ENCODE data around the gene CLDN7.
A peak's percentile ranks its signal among the peaks of the same experiment; 100 is the strongest.
"Not testable (repeated sequence)": the region's sequence is repeated elsewhere in the genome, so short reads cannot be mapped to it uniquely, and the experiment has no call there.

The CLDN7 gene

DNA sequence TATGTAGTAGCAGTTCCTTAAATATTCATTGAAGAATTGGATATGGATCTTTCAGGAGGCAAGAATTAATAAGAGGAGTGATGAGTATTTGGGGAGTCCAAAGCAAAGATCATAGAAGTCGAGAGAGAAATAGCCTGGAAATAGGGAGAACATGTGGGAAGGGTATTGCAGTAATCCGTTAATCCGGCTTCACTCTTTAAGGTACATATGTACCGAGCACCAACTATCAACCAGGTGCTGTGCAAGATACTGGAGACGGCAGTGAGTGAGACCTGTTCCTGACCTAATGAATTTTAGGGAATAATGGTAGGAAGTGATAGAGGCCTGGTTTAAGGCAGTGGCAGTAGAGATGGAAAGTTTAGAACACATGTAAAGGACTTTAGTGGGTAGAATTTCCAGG, 9.2 kb downstream of the CLDN7 start:
- no peak for DNase-seq (ENCODE audit: low read depth, low spot score)

DNA sequence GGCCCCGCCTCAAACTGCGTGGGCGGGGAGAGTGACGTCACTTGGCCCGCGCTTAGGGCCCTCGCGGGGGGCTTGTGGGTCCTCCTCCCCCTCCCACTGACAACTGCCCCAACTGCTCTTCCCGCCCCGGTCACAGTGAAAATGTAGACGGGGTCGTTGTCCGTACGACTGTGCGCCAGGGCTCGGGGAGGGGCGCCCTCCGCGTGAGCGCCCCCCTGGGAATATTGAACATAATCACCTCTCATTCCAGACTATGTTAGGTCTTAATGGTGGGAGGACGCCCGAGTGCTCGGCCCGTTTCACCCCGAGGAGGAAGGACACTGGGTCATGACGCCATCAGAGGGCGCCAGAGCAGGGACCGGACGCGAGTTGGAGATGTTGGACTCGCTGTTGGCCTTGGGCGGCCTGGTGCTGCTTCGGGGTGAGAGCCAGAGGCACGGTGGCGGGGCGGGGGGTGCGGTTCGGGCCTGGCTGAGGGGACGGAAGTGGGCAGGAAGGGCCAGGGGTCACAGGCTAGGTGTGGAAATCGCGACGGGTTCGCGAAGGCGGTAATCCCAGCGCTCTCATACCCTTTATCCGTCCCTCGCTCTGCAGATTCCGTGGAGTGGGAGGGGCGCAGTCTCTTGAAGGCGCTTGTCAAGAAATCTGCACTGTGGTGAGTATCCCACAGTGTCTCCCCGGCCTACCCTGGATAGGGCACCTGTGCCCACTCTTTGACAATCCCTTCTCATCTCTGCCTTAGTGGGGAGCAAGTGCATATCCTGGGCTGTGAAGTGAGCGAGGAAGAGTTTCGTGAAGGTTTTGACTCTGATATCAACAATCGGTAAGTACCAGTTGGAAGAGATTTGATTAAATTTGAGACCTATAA, 9.9 kb downstream of the CLDN7 start, which contains the start of gene ELP5:
Gene ELP5, plus strand, starts transcription at position 40 of the 868 bp plus-strand sequence. Its CDS starts 336 bp downstream, at position 376.
- DNase-seq (ENCODE audit: low read depth, low spot score) = peak; percentile 97

DNA sequence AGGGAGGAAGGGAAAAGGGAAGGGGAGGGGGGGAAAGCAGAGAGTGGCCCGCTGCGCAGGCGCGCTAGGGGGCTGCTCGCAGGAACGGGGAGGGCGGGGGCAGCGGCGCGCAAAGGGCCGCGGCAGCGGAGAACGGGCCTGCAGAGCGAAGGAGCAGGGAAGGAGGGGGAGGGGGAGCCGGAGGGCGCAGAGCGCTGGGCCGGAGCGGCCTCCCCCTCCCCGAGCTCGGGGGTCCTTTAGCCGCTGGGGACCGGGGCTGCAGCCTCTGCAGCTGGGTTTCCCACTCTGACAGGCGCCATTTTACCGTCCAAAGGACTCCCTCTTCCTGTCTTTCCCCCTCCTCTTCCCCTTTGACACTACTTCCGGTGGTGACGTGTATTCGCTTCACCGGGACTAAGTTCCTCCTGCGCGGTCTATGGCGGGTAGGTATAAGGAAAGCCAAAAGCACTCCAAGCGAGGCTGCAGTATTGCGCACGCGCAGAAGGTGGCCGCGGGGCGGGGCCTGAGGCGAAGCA, 10.6 kb downstream of the CLDN7 start, which contains the start of gene CTDNEP1:
Gene CTDNEP1, minus strand, starts transcription at position 74 of the 515 bp plus-strand sequence. CDS start 438 bp downstream, outside the sequence.
- DNase-seq (ENCODE audit: low read depth, low spot score) = no peak

DNA sequence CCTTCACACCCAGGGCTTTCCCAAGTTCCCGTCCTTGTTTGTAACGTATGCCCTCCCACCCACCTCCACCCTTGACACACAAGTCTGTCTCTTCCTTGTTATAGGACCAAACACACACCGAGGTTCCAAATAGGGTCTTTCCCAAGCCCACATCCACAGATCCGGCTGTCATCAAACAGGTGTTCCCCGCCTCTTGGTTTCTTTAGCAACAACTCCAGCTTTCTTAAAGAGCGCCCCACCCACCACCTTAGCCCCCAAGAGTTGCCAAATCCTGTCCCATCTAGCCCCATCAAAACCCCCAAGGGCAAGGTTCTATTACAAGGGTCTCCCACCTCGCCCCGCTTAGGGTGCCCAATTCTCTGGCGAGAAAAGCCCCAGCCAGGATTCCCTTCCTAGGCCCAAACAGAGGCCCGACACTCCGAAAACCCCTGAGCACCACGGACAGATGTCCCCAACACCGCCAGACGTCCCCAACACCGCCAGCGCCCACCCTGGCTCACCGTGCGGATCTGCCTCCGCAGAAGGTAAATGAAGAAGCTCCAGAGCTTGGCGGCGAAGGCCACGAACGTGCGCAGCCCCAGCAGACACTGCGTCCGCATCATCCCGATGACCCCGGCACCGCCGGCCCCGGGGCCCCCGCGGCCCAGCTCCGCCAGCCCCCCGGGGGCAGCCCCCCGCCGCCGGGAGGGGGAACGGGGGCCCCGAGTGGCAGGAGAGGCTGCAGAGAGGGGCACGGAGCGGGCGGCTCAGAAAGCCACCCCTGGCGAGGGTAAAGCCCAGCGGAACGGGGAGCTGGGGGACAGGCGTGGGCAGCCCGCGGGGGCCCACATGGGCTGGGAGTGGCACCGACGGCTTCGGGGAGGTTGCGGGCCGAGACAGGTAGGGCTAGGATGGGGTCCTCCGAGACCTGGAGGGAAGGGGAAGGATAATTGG, 11.3 kb downstream of the CLDN7 start:
- DNase-seq (ENCODE audit: low read depth, low spot score) = no peak

DNA sequence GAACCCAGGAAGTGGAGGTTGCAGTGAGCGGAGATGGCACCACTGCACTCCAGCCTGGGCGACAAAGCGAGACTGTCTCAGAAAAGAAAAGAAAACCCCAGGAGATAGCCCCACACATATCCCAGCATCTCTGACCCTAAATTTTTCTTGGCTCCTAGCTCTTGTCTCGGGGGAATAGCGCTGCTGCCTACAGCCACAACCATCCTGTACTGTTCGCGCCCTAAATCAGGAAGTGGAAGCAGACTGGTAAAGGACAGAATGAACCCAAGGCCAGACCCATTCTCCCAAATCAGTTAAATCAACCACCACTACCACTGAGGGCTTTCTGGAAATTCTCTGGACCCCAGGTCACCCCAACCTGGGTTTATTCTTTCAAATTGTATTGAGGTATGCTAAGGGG, 12.4 kb downstream of the CLDN7 start:
- DNase-seq (ENCODE audit: low read depth, low spot score) = no peak

DNA sequence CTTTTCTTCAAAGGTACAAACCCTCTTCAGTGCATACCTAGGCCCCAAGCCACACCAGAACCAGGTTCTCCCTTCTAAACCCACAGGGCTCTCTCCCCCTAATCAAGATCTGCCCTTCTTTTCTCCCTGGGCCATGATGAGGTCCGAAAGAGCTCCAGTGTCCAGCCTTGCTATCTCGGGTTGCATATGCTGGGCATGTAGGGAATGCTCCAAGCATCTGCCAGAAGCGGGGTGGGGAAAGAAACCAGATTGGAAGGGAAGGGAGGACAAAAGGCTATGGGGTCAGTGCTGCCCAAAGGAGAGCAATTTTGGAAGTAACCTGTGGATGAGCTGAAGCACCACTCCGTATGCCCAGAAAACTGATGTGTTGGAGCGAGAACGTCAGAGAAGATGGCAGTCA, 13.1 kb downstream of the CLDN7 start:
- DNase-seq (ENCODE audit: low read depth, low spot score) = no peak

DNA sequence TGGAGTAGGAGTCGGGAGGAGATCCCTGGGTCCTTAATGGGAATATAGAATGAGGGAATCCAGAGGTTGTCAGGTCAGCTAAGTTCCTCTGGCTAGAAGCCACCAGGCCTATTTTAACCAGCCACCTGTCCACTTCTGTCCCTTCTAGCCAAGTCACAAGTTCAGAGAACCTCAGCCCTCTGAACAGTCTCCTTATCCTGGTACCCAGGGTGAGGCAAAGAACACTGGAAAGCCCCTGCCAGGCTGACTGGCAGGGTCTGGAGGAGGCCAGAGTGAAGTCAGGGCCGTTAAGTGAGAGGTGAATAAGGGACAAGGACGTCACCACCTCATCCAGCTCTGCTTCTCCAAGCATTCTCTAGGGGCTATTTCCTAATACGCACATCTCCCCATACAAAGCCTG, 13.5 kb downstream of the CLDN7 start:
- no peak for DNase-seq (ENCODE audit: low read depth, low spot score)

DNA sequence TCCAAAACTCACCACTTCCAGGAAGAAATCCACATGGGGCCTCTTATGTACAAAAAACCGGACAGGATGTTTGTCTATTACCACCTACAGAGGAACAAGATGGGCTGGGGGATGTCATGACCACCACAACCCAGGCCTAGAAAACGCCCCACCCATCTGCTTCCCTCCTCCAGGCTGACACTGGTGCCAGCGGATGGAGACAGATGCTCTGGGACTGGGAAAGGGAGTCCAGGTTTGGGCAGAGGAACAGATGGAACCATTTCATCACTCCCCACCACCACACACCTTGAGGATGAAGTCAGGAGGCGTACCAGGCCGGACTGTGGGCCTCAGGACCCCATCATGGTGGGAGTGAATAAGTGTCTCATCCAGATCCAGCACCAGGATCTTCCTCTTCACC, 15.5 kb downstream of the CLDN7 start:
- DNase-seq (ENCODE audit: low read depth, low spot score) = no peak

DNA sequence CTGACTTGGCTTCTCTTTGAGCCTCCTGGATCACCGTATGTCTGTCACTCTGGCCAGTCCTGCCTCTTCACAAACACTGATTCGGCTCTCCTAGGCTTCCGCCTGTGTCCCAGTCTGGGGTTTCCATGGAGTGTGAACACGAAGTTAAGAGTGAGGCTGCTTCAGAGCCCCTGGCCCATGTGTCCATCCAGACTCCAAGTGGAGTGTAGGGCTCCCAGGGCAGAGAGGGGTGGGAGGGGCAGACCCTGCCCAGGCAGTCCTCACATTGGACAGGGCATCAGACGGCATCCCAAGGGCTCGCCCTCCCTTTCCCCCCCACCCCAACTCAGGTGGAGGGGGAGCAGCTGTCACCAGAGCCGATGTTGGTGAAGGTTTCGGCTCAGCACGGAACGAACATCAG, 18.4 kb downstream of the CLDN7 start:
- not testable (repeated sequence) for DNase-seq (ENCODE audit: low read depth, low spot score)

DNA sequence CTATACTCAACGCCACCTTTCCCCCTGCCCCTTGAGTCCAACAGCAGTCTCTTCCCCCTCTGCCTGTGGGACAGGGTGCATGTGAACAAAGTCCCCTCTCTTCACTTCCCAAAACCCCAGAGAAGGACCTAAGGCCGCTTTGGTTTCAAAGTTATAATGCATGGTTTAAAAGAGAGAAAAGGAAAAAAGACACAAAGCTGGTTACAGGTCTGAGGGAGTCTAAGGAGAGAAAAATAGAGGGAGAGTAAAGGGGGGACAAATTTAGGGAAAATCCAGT, 18.9 kb downstream of the CLDN7 start:
- DNase-seq (ENCODE audit: low read depth, low spot score) = no peak

DNA sequence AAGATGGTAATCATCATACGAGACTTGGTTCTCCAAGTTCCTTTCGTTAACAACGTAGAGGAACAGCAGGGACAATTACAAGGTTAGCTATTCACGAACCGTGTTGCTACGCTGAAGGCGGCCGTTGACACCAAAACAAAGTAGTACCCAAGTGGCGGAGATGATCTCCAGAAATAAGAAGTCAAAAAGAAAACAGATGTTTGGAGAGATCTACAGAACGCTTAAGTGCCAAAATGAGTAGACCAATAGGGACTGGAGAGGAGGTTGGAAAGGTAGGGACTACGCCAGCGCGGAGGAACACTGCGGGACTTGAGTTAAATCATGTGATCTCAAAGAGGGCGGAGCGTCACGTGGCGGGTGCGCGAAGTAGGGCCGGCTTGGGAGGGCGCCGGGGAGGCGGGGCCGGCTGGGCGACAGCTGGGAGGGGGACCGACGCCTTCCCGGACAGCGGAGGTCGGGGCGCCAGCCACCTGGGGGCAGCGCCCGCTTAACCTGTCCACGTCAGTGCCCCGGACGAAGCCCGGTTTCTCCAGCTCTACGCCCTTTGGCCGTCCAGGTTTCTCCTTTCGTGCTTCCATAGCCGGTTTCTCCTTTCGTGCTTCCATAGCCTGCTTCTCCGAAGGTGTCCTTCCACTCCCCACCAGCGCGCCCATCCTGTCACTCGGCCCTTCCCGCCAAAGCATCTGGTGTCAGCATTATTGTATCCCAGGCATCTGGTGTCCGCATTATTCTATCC, 19.4 kb downstream of the CLDN7 start:
- peak; percentile 90 for DNase-seq (ENCODE audit: low read depth, low spot score)

DNA sequence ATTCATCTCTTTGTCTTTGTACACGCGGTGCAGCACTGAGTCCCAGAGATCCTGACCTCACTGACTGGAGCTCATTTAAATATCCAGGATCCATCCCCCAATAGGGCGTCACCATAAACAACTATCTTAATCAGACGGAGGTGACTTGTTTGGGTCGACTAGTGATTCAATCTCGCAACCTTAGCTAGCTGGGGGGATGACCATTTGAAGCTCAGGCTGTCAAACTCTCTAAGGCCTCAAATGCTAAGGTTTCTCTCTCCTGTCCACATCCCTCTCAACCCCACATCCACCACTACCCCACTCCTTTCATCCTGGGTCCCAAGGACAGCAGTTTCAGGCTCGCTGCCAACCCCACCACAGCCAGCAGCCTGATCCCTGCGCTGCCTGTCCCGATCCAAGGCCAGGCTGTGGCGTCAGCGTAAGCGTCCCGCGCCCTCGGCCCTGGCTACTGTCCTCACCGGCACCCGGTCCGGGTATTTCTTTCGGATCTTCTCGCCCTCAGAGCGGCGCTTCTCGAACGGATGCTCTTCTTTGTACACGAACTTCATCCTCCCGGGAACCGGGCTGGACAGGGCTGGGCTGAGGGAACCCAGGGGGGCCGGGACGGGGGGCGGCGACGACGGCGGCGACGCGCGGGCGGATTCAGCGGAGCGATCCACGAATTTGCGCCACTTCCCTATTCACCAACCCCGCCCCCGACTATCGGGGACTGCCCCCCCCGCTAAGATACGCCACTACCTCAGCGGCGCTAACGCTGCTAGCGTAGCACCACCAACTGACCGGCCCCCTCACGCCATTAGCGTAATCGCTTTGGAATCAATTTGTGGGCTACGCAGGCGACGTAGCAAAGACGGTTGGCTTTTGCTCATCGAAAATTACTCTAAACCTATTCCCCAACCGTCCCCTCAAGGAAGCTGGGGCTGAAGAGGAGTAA, 20.2 kb downstream of the CLDN7 start, which contains the start of gene GABARAP:
Gene GABARAP, minus strand, starts transcription at position 667 of the 934 bp plus-strand sequence. Its CDS starts 119 bp downstream, at position 548.
- peak; percentile 89 for DNase-seq (ENCODE audit: low read depth, low spot score)

DNA sequence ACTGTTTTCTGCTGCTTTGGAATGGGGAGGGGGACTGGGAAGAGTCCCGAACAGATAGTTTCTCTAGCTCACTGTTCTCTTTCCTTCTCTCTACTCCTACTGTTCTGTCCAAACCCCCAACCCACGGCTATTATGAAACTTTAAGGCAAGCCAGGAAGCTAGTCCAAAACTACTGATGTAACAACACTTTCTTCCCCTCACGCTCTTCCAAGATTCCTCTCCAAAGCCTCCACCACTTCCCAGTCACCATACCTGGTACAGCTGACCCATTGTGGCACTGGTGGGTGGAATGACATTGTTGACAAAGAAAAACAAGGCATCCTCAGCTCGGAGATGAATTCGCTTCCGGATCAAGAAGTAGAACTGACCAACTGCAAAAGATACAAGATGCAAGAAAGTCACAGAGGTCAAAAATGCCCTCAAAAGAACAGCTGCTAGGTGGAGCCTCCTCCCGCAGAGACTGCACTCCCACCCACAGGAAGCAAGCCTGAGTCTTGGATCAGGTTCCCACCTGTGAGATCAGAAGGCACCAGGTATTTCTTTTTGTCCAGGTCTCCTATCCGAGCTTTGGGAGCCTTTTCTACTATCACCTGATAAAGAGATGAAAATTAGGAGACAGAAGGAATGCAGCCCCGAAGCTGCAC, 21.1 kb downstream of the CLDN7 start:
- no peak for DNase-seq (ENCODE audit: low read depth, low spot score)

DNA sequence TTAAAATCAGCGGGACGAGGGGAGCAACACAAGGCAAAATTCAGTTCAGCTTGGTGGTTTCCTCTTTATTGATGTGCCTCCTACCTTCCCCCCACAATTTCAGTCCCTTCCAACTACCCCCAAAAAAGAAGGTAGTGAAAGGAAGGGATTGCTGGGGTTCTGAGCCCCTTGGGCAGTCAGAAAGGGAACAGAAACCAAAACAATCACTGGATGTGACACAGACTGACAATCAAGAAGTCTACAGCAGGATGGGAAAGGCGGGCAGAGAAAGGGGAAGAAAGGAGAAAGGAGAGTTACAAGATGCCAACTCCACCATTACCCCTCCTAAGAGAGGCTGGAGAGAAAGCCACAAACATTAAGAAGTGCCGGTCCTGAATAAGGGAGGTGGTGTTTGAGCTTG, 21.9 kb downstream of the CLDN7 start:
- no peak for DNase-seq (ENCODE audit: low read depth, low spot score)

DNA sequence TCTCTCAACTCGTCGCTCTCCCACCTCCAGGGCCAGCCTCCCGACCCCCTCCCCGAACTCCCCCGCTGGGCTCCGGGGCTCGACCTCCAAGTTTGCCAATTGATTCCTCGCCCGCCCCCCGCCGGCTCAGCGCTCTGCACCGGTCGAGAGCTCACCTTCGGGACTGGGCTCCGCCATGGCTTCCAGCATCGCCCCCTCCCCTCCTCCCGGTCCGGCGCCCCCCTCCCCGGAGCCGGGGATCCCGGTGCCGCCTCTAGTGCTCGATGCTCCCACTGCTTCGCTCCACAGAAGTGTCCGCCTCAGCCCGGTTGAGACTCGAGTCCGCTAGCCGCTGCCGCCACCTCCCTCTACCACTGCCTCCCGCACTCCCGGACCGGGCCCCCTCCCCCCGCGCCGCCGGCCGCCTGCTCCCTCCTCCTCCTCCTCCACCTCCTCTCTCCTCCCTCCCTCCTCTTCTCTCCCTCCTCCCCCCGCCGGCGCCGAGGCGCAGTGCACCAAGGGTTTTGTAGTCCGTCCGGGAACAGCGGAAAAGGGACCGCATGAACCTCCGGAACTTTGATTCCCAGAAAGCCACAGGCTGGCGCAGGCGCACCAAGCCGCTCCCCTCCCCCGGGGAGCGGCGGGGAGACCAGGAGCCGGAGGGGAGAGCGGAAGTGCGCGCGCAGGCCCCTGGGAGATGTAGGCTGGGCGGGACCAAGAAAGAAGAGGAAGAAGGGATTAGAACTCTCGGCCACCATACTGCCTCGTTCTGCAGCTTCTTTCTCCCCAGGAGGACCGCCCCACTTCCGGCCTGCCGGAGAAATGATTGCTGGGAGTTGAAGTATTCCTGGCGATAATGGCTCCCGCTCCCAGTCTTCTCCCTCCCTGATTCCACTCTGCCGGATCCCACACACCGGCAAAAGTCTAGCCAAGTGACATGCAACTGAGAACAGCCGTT, 22.9 kb downstream of the CLDN7 start, which contains the start of gene PHF23:
Gene PHF23, minus strand, starts transcription at position 367 of the 937 bp plus-strand sequence. Its CDS starts 178 bp downstream, at position 189.
- DNase-seq (ENCODE audit: low read depth, low spot score) = peak; percentile 98

DNA sequence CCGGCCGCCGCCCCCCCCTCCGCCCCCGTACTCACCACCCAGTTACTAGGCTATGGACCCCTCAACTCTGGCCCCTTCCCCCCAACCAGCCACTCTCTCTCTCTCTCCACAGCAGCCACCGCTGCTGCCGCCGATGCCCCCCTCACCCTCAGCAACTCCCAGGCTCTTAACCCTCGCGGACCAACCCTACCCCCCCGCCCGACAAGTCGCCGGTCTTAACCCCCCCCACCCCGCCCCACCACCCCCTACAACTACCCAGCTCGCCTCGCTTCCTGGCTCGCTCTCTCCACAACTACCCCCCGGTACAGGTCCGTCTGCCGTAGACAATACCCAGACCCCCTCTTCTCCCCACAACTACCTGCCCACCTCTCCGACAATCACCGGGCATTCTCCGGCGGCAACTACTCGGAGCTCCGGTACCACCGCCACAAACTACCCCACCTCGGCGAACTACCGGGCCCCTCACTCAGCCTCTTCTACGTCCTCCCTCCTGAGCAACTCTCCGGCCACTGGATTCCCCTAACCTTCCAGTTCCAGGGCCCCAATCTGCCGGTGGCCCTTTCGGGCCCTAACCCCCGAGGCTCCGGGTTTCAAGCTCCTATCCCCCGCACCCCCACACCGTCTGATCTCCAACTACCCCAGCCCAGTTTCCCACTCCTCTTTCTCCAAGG, 23.7 kb downstream of the CLDN7 start:
- no peak for DNase-seq (ENCODE audit: low read depth, low spot score)

DNA sequence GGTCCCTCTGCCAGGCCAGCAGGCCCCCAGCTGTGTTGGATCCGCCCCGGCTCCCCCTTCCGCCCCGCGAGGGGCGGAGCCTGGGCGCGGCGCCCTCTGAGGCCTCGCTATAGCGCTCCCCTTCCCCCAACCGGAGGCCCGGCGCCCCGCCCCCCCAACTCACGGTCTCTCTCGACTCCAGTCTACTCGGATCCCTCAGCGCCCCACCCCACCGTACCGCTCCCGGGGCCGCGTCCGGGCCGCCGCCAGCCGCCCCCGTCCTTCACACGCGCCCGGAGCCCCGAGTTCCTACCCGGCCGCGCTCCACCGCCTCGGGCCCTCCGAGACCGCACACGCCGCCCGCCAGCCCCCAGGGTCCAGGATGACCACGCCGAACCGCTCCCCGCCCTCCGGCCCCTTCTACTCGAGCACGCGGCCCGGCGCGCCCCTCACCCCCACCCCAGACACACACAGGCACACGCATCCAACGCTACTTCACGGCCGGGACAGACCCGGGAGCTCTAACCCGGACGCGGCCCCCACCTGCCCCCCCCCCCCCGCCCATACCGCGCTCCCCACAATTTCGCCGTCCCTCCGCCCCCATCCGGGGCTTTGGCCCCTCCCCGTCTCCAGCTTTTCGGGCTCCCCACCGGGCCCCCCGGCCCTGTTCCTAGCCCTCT, 24.4 kb downstream of the CLDN7 start:
- no peak for DNase-seq (ENCODE audit: low read depth, low spot score)

All from brain pericyte (primary cell).